T-helper 2 cell treated with Interferon-gamma antibody and Interleukin-4, amounts not matched to agents 5 μg/mL and 100 μg/mL, for 36 hours (primary cell): ENCODE results near the gene ASXL2.
"Not testable (repeated sequence)": the region's sequence is repeated elsewhere in the genome, so short reads cannot be mapped to it uniquely, and the experiment has no call there.

Source experiments
- DNase-seq: peaks from one replicate; pipeline ENCODE4 v3.0.0; 2021; ENCODE audit warnings: low spot score
- H3K27ac Mint-ChIP-seq: one replicate; pipeline ENCODE4 v1.8.0; 2021; ENCODE audit warnings: mild to moderate bottlenecking, mixed read lengths
- H3K27me3 Mint-ChIP-seq: one replicate; pipeline ENCODE4 v1.8.0; 2021; ENCODE audit warnings: low read depth, mixed read lengths
- H3K36me3 Mint-ChIP-seq: one replicate; pipeline ENCODE4 v1.8.0; 2021; ENCODE audit warnings: low read depth, mixed read lengths
- H3K4me1 Mint-ChIP-seq: one replicate; pipeline ENCODE4 v1.8.0; 2021; ENCODE audit warnings: low read depth, mixed read lengths
- H3K4me3 Mint-ChIP-seq: one replicate; pipeline ENCODE4 v1.8.0; 2022; ENCODE audit warnings: mild to moderate bottlenecking, moderate library complexity, mixed read lengths
- H3K9me3 Mint-ChIP-seq: one replicate; pipeline ENCODE4 v1.8.0; 2021; ENCODE audit warnings: mixed read lengths

ASXL2 gene

GRCh38 chr2:25707927-25708590 is 170.2 kb downstream of the ASXL2 start:
- no peak overlapping the region for H3K4me3 Mint-ChIP-seq
- H3K36me3 Mint-ChIP-seq, result no peaks in the 10 kb centered on the region
- no peak overlapping the region for H3K27ac Mint-ChIP-seq
- no peak for DNase-seq
- peaks cover 12% of the 10 kb centered on the region for H3K4me1 Mint-ChIP-seq
- H3K9me3 Mint-ChIP-seq, result no peaks in the 10 kb centered on the region
- peaks cover 7% of the 10 kb centered on the region for H3K27me3 Mint-ChIP-seq

DNA sequence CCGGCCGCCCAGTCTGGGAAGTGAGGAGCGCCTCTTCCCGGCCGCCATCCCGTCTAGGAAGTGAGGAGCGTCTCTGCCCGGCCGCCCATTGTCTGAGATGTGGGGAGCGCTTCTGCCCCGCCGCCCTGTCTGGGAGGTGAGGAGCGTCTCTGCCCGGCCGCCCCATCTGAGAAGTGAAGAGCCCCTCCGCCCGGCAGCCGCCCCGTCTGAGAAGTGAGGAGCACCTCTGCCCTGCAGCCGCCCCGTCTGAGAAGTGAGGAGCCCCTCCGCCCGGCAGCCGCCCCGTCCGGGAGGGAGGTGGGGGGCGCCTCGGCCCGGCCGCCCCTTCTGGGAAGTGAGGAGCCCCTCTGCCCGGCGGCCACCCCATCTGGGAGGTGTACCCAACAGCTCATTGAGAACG is 172.7 kb downstream of the ASXL2 start:
- H3K4me1 Mint-ChIP-seq, H3K27ac Mint-ChIP-seq, DNase-seq, H3K36me3 Mint-ChIP-seq, H3K4me3 Mint-ChIP-seq, H3K9me3 Mint-ChIP-seq, H3K27me3 Mint-ChIP-seq: not testable (repeated sequence)

- Mint-ChIP-seq H3K9me3 (no peaks in the 10 kb centered on the region), H3K4me1 (peaks cover 4% of the 10 kb centered on the region), H3K27me3 (no peaks in the 10 kb centered on the region), H3K4me3 (no peak overlapping the region), H3K36me3 (no peaks in the 10 kb centered on the region), H3K27ac (no peak overlapping the region)
- no peak for DNase-seq
Observed at GRCh38 chr2:25701801-25702200, 176.5 kb downstream of the ASXL2 start.

DNA sequence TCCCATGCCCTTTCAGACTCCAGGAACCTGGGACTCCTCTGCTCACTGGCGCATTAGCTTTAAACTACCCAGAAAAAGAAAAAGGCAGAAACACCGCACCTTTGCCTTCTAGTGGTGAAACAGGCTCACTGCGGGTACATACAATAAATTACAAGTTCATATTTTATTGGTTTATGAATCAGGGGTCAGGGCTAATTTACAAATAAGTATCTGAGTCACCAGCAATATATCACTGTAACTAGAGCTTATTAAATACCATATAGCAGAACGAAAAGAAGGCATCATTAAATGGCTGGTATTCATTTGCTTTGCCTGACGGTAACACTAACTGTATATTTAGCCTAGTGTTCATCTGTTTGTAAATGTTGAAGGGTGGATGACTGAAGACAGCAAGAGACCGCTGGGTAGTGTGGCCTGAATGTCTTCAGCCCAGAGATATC is 178.0 kb downstream of the ASXL2 start:
- peak; percentile 16 for DNase-seq
- Mint-ChIP-seq H3K36me3 (no peaks in the 10 kb centered on the region), H3K4me1 (peaks cover 4% of the 10 kb centered on the region), H3K27me3 (no peaks in the 10 kb centered on the region), H3K9me3 (no peaks in the 10 kb centered on the region), H3K4me3 (no peak overlapping the region), H3K27ac (no peak overlapping the region)

DNA sequence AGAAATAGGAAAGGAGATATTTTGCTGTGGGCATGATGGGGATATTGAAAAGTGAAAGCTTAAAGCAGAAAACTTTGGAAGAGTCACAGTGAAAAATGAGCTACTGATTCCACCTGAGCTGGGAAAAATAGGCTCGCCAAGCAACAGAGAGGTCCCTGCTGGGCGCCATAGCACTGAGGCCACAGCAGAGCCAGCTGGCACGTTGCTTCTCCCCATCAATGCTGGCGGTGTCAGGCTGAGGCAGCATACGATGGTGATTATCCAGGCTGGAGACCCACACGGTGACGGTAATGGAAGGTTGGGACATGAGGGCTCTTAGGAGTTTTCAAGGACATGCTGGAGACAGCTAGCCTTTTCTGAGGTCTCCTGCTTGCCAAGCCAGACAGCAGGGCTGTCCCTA is 179.1 kb downstream of the ASXL2 start:
- H3K27ac Mint-ChIP-seq, result no peak overlapping the region
- H3K27me3 Mint-ChIP-seq, result no peaks in the 10 kb centered on the region
- H3K4me1 Mint-ChIP-seq, result peaks cover 4% of the 10 kb centered on the region
- H3K36me3 Mint-ChIP-seq, result no peaks in the 10 kb centered on the region
- no peak overlapping the region for H3K4me3 Mint-ChIP-seq
- DNase-seq, result no peak
- no peaks in the 10 kb centered on the region for H3K9me3 Mint-ChIP-seq

DNA sequence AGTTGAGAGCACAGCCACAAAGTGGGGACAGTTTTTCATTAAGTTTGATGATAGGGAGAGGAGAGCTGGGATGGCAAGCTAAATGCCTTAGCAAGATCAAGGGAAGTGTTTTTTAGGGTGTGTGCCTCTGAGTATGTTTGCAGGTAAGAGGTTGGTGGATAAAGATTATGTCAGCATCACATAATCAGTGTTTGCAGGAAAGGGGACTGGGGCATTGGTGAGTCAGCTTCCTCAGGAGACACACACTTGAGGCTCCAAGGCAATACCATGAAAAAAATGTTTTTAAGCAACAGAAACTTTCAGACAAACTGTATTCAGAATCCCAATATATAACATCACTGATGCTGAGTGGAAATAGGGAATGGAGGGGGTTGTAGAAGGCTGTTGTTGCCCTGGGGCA is 179.5 kb downstream of the ASXL2 start:
- H3K9me3 Mint-ChIP-seq, result no peaks in the 10 kb centered on the region
- no peak overlapping the region for H3K4me3 Mint-ChIP-seq
- H3K4me1 Mint-ChIP-seq, result peaks cover 4% of the 10 kb centered on the region
- H3K27me3 Mint-ChIP-seq, result no peaks in the 10 kb centered on the region
- no peak for DNase-seq
- H3K36me3 Mint-ChIP-seq, result no peaks in the 10 kb centered on the region
- no peak overlapping the region for H3K27ac Mint-ChIP-seq

- no peak for DNase-seq
- H3K36me3 Mint-ChIP-seq, result no peaks in the 10 kb centered on the region
- no peak overlapping the region for H3K27ac Mint-ChIP-seq
- H3K9me3 Mint-ChIP-seq, result no peaks in the 10 kb centered on the region
- no peaks in the 10 kb centered on the region for H3K27me3 Mint-ChIP-seq
- peaks cover 4% of the 10 kb centered on the region for H3K4me1 Mint-ChIP-seq
- H3K4me3 Mint-ChIP-seq, result no peak overlapping the region
Observed at GRCh38 chr2:25697559-25698341, 180.5 kb downstream of the ASXL2 start.

- Mint-ChIP-seq H3K36me3 (no peaks in the 10 kb centered on the region), H3K27me3 (no peaks in the 10 kb centered on the region), H3K4me3 (no peak overlapping the region), H3K9me3 (no peaks in the 10 kb centered on the region), H3K4me1 (no peaks in the 10 kb centered on the region), H3K27ac (no peak overlapping the region)
- DNase-seq, result no peak
Observed at GRCh38 chr2:25692737-25693445, 185.4 kb downstream of the ASXL2 start.

DNA sequence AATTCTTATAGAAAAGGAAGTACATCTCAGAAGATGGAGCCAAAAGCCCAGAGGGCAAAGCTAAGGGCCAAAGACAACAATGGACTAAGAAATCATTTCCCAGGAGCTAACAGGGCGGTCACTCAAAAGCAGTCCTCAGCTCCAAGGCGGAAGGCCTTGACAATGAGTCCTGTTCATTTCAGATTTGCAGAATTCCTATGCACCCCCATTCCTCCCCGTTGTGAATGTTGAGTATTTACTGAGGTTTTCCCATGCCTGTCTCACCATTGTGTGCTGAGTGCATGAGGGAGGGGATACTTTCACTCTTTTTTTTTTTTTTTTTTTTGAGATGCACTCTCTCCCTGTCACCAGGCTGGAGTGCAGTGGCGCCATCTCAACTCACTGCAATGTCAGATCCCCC is 186.1 kb downstream of the ASXL2 start:
- no peaks in the 10 kb centered on the region for H3K27me3 Mint-ChIP-seq
- H3K4me1 Mint-ChIP-seq, result no peaks in the 10 kb centered on the region
- no peaks in the 10 kb centered on the region for H3K36me3 Mint-ChIP-seq
- DNase-seq, result no peak
- H3K4me3 Mint-ChIP-seq, result no peak overlapping the region
- no peaks in the 10 kb centered on the region for H3K9me3 Mint-ChIP-seq
- no peak overlapping the region for H3K27ac Mint-ChIP-seq

- Mint-ChIP-seq H3K27ac (no peak overlapping the region), H3K27me3 (no peaks in the 10 kb centered on the region), H3K36me3 (no peaks in the 10 kb centered on the region), H3K4me3 (no peak overlapping the region), H3K4me1 (no peaks in the 10 kb centered on the region), H3K9me3 (no peaks in the 10 kb centered on the region)
- DNase-seq, result no peak
Observed at GRCh38 chr2:25690058-25690457, 188.2 kb downstream of the ASXL2 start.

GRCh38 chr2:25688236-25688635 is 190.1 kb downstream of the ASXL2 start:
- Mint-ChIP-seq H3K4me1 (no peaks in the 10 kb centered on the region), H3K36me3 (no peaks in the 10 kb centered on the region), H3K27me3 (peaks cover 4% of the 10 kb centered on the region), H3K4me3 (no peak overlapping the region), H3K9me3 (no peaks in the 10 kb centered on the region), H3K27ac (no peak overlapping the region)
- no peak for DNase-seq

DNA sequence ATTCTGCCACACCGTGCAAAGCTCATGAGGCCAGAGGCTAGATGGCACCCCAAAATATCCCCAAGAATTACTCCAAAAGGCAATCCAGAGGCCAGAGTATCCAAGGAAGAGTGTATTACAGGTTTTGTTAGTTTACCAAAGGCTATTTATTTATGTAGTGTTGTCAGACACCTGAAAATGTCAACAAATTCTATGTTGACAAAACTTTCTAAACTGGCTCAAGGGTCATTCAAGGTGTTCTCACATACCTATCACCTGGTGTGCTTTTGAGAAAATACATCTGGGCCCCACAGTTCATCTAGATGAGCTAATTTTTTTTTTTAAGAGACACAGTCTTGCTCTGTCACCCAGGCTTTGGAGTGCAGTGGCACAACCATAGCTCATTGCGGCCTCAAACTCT is 192.5 kb downstream of the ASXL2 start:
- H3K27ac Mint-ChIP-seq, result no peak overlapping the region
- DNase-seq, result no peak
- no peaks in the 10 kb centered on the region for H3K4me1 Mint-ChIP-seq
- H3K36me3 Mint-ChIP-seq, result no peaks in the 10 kb centered on the region
- peaks cover 12% of the 10 kb centered on the region for H3K27me3 Mint-ChIP-seq
- H3K4me3 Mint-ChIP-seq, result no peak overlapping the region
- H3K9me3 Mint-ChIP-seq, result no peaks in the 10 kb centered on the region

DNA sequence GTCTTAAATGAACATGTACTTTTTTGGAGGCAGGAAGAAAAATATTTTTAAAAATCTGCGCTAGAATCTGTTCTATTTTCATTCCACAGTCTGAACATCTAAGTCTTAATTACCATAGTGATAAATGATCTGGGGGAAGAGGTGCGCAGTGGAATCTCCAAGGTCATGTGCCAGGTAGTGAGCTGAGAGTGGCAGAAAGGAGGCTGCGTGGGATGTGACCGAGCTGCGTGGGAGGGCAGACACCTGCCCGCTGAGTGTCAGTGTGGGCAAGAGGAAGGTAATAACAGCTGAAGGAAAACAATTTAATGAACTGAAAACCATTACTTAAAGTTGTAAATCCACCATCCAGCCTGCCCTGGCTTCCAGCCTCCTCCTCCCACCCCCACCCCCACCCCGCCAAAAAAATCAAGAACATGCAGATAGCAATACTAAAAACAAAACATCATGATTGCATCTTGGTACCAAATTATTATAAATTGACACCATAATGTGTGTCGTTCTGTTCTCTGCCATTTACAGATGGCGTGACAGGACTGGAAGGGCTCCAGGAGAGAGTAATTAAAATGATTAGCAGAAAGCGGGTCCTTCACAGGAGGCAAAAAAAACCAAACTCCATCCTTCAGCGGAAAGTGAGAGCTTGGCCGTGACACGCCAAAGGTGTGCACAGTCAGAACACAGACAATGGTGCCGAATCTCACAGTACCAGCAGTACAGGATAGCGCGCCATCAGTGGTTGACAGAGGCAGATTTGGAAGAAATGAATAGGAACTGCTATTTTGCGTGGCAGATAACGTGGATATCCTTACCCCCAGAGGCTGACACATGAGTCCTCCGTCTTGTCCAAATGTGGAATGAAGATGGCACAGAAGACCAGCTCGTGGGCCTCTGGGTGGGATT is 193.5 kb downstream of the ASXL2 start:
- H3K27ac Mint-ChIP-seq, result no peak overlapping the region
- no peak overlapping the region for H3K4me3 Mint-ChIP-seq
- H3K4me1 Mint-ChIP-seq, result no peaks in the 10 kb centered on the region
- no peak for DNase-seq
- peaks cover 13% of the 10 kb centered on the region for H3K27me3 Mint-ChIP-seq
- H3K9me3 Mint-ChIP-seq, result no peaks in the 10 kb centered on the region
- no peaks in the 10 kb centered on the region for H3K36me3 Mint-ChIP-seq
